Endodermal cell (in vitro differentiated cells): ENCODE measurements around the gene GMPS. TPM values are rescaled to one million over a fixed set of nuclear protein-coding genes. Genes with fewer than 3 reads are reported as not detected.

Source experiments
- DNase-seq: peaks from one replicate; pipeline ENCODE4 v3.0.0-alpha.2; 2017
- H3K27ac ChIP-seq: 2 replicates; pipeline ENCODE4 v1.5.1; 2013; ENCODE audit warnings: mild to moderate bottlenecking, low read depth, low read length, moderate library complexity
- H3K27me3 ChIP-seq: 2 replicates; pipeline ENCODE4 v1.6.1; 2013; ENCODE audit warnings: mild to moderate bottlenecking, low read length, moderate library complexity; ENCODE audit not compliant: insufficient read depth, control insufficient read depth, poor library complexity, severe bottlenecking
- H3K36me3 ChIP-seq: 2 replicates; pipeline ENCODE4 v1.7.0; 2013; ENCODE audit warnings: mild to moderate bottlenecking, low read length, moderate library complexity; ENCODE audit not compliant: control insufficient read depth, insufficient read depth
- H3K4me1 ChIP-seq: one replicate; pipeline ENCODE4 v1.7.0; 2013; ENCODE audit warnings: low read length; ENCODE audit not compliant: control insufficient read depth, insufficient read depth
- H3K4me3 ChIP-seq: 2 replicates; pipeline ENCODE4 v1.5.1; 2013; ENCODE audit warnings: mild to moderate bottlenecking, low read length, moderate library complexity
- H3K9ac ChIP-seq: 2 replicates; pipeline ENCODE4 v1.6.1; 2013; ENCODE audit warnings: mild to moderate bottlenecking, low read length, moderate library complexity; ENCODE audit not compliant: poor library complexity, severe bottlenecking; ENCODE audit errors: extremely low read depth
- H3K9me3 ChIP-seq: 2 replicates; pipeline ENCODE4 v1.6.1; 2013; ENCODE audit warnings: mild to moderate bottlenecking, low read length, moderate library complexity; ENCODE audit not compliant: control insufficient read depth
- H3K27ac Mint-ChIP-seq: 2 replicates; pipeline ENCODE4 v1.8.0; 2020; ENCODE audit warnings: mixed read lengths
- H3K27me3 Mint-ChIP-seq: 2 replicates; pipeline ENCODE4 v1.8.0; 2021; ENCODE audit warnings: mild to moderate bottlenecking, mixed read lengths; ENCODE audit not compliant: insufficient read depth
- H3K36me3 Mint-ChIP-seq: 2 replicates; pipeline ENCODE4 v1.8.0; 2020; ENCODE audit warnings: low read depth, mixed read lengths
- H3K4me1 Mint-ChIP-seq: 2 replicates; pipeline ENCODE4 v1.8.0; 2020; ENCODE audit warnings: mixed read lengths
- H3K4me3 Mint-ChIP-seq: 2 replicates; pipeline ENCODE4 v1.8.0; 2020; ENCODE audit warnings: mild to moderate bottlenecking, moderate library complexity, mixed read lengths
- H3K9me3 Mint-ChIP-seq: 2 replicates; pipeline ENCODE4 v1.8.0; 2020; ENCODE audit warnings: mild to moderate bottlenecking, mixed read lengths
- CTCF ChIP-seq: fragments of 200-600 bp; sonication (generic); conservative IDR thresholded peaks from 2 replicates; pipeline ENCODE4 v1.5.0; 2021; ENCODE audit warnings: antibody characterized with exemption, mild to moderate bottlenecking
- WGBS, 2 experiments: methylation state at CpG; one replicate each; pipeline versions ENCODE4 v1.1.5 to v1.1.7; 2013; ENCODE audit warnings: missing lambda C conversion rate in 2 of 2, mixed read lengths in 1 of 2; ENCODE audit not compliant: insufficient coverage in 1 of 2, insufficient read length in 1 of 2; 5-methylcytosine and 5-hydroxymethylcytosine counted together
- total RNA-seq, 2 donors: library from RNA; stranded (reverse); fragmentation: NEBNext Ultra II Directional in 1 of 2; extraction: Animal tissue kit (Norgen Biotek cat#: 25700) in 1 of 2; gene quantifications; 2 replicates in 1 of 2; 3 replicates in 1 of 2; pipeline ENCODE4 v1.2.1, GENCODE V29; 2021

The GMPS gene
- total RNA-seq, 2 donors from 2014 or later: 112 to 138 TPM

- Mint-ChIP-seq H3K27ac (peak overlapping the region; percentile 37), H3K4me1 (peaks cover 12% of the 10 kb centered on the region)
Observed at GRCh38 chr3:155889212-155889611, 18.8 kb downstream of the GMPS start.

GRCh38 chr3:155889952-155890351 is 19.5 kb downstream of the GMPS start:
- WGBS, 2 experiments: 80% methylated on average over 1 of the region's 1 CpG; no CpG with 5 or more reads in 1 of the 2 experiments
- Histone ChIP-seq H3K36me3 (peaks cover 21% of the 10 kb centered on the region), H3K9ac (no peak overlapping the region), H3K9me3 (peaks cover 5% of the 10 kb centered on the region), H3K27ac (no peak overlapping the region), H3K4me1 (no peaks in the 10 kb centered on the region), H3K27me3 (no peaks in the 10 kb centered on the region), H3K4me3 (no peak overlapping the region)
- no peak overlapping the region for H3K4me3 Mint-ChIP-seq
- H3K4me1 Mint-ChIP-seq: peaks cover 12% of the 10 kb centered on the region
- peaks cover 17% of the 10 kb centered on the region for H3K36me3 Mint-ChIP-seq
- no peak for TF ChIP-seq CTCF
- H3K9me3 Mint-ChIP-seq: peaks cover 2% of the 10 kb centered on the region
- no peak overlapping the region for H3K27ac Mint-ChIP-seq
- no peaks in the 10 kb centered on the region for H3K27me3 Mint-ChIP-seq
- DNase-seq: no peak

More at GRCh38 chr3:155889212-155889611, 18.8 kb downstream of the GMPS start:
- H3K9me3 ChIP-seq: peaks cover 4% of the 10 kb centered on the region
- H3K27ac ChIP-seq: no peak overlapping the region
- H3K4me1 ChIP-seq: no peaks in the 10 kb centered on the region
- H3K27me3 ChIP-seq: no peaks in the 10 kb centered on the region
- Mint-ChIP-seq H3K27me3 (no peaks in the 10 kb centered on the region), H3K36me3 (peaks cover 10% of the 10 kb centered on the region), H3K9me3 (no peaks in the 10 kb centered on the region), H3K4me3 (no peak overlapping the region)
- H3K36me3 ChIP-seq: peaks cover 14% of the 10 kb centered on the region
- no peak for DNase-seq
- WGBS, 2 experiments: 97 to 100% methylated on average over 1 to 5 of the region's 5 CpGs
- no peak for TF ChIP-seq CTCF
- no peak overlapping the region for H3K9ac ChIP-seq
- H3K4me3 ChIP-seq: no peak overlapping the region

GRCh38 chr3:155890671-155891190 is 20.3 kb downstream of the GMPS start:
- Mint-ChIP-seq H3K9me3 (peaks cover 2% of the 10 kb centered on the region), H3K27ac (no peak overlapping the region), H3K4me3 (no peak overlapping the region), H3K36me3 (peaks cover 24% of the 10 kb centered on the region), H3K4me1 (peaks cover 12% of the 10 kb centered on the region), H3K27me3 (no peaks in the 10 kb centered on the region)
- Histone ChIP-seq H3K27me3 (no peaks in the 10 kb centered on the region), H3K9ac (no peak overlapping the region), H3K4me1 (no peaks in the 10 kb centered on the region), H3K27ac (no peak overlapping the region), H3K4me3 (no peak overlapping the region), H3K9me3 (peaks cover 5% of the 10 kb centered on the region), H3K36me3 (peaks cover 29% of the 10 kb centered on the region)
- whole genome bisulfite sequencing, 2 experiments: 80% methylated on average over 1 to 2 of the region's 2 CpGs
- no peak for DNase-seq
- TF ChIP-seq CTCF: no peak
